Left lung (tissue), 10 donors: Measurements from ENCODE around the gene PRKCA. TPM values are rescaled to one million over a fixed set of nuclear protein-coding genes. Genes with fewer than 3 reads are reported as not detected.
A peak's percentile ranks its signal among the peaks of the same experiment; 100 is the strongest.

Experiments
- ATAC-seq: fragments of 200-7000 bp; cut with Tn5 transposase; one replicate; pipeline ENCODE4 v1.9.1; 2020; ENCODE audit warnings: moderate library complexity
- DNase-seq, 4 donors: peaks; one replicate each; pipeline ENCODE4 v3.0.0-alpha.2; 2013 to 2020
- H3K27ac ChIP-seq, 2 donors: fragments of 200-600 bp; sonication (generic) in 1 of 2; one replicate each; pipeline versions ENCODE4 v1.5.0 to v1.8.0; 2020 to 2021
- H3K27me3 ChIP-seq, 2 donors: fragments of 200-600 bp; sonication (generic) in 1 of 2; one replicate each; pipeline versions ENCODE4 v1.5.0 to v1.8.0; 2020 to 2021
- H3K36me3 ChIP-seq, 2 donors: fragments of 200-600 bp; sonication (generic) in 1 of 2; one replicate each; pipeline versions ENCODE4 v1.5.0 to v1.8.0; 2020 to 2021
- H3K4me1 ChIP-seq, 2 donors: fragments of 200-600 bp; one replicate each; pipeline ENCODE4 v1.8.0; 2021
- H3K4me3 ChIP-seq, 2 donors: fragments of 200-600 bp; sonication (generic) in 1 of 2; one replicate each; pipeline versions ENCODE4 v1.5.0 to v1.8.0; 2020 to 2021; ENCODE audit warnings: mild to moderate bottlenecking in 1 of 2
- H3K9me3 ChIP-seq, 2 donors: fragments of 200-600 bp; sonication (generic) in 1 of 2; one replicate each; pipeline versions ENCODE4 v1.5.0 to v1.8.0; 2020 to 2021
- CTCF ChIP-seq, 2 donors: fragments of 200-600 bp; sonication (generic) in 1 of 2; IDR thresholded peaks; one replicate each; pipeline versions ENCODE4 v1.5.0 to v1.8.0; 2021; ENCODE audit warnings: antibody characterized with exemption in 2 of 2
- intact Hi-C, 2 donors: fragments of 100-400 bp; cut with DNase I; formaldehyde crosslinking; loops; one replicate each; pipeline versions ENCODE4 v1.11.2 to v1.14.2; 2022
- polyA plus RNA-seq, 6 donors: library from polyadenylated mRNA; unstranded; fragments of 120-200 nt; gene quantifications; one replicate each; pipeline ENCODE4 v1.2.1, GENCODE V29; 2013; ENCODE audit not compliant: insufficient read length in 6 of 6
- total RNA-seq, 2 donors: library from RNA; stranded (reverse); fragmentation: NEBNext Ultra II Directional; extraction: Animal tissue kit (Norgen Biotek cat#: 25700); gene quantifications; one replicate each; pipeline ENCODE4 v1.2.1, GENCODE V29; 2021
- donor health status: DM: no; HTN: yes; CAD: no.
- donor health status: DM: no; HTN: no; CAD: no.

Gene PRKCA
- total and polyA plus RNA-seq, 8 donors = 16.4 to 30.4 (median 17.5) TPM

DNA sequence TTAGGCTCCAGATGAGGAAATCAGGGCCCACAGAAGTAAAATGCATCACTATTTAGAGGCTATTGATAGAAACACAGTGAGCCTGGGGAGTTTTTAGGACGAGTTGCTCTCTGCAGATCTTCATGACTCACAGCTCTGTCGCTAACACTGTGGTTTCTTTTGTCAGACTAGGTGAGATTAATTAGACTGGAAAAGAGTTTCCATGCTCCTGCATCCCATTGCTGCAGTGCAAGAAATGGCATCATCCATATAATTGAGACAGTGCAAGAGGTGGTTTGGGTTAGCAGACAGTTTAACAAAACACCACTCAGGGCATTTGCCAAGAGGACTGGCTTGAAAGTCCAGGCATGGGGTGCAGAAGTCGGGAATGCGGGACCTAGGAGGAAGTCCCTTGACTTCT is 333.7 kb downstream of the PRKCA start:
- Histone ChIP-seq H3K36me3 (no peaks in the 10 kb centered on the region), H3K4me1 (peaks cover 0 to 7% of the 10 kb centered on the region in 2 donors), H3K27ac (no peak overlapping the region), H3K9me3 (no peaks in the 10 kb centered on the region), H3K4me3 (no peak overlapping the region), H3K27me3 (no peaks in the 10 kb centered on the region)
- TF ChIP-seq CTCF (IDR thresholded peaks at IDR 0.05) = no peak
- intact Hi-C loops = no loop called here
- DNase-seq (no peak), ATAC-seq (peak; percentile 34)

DNA sequence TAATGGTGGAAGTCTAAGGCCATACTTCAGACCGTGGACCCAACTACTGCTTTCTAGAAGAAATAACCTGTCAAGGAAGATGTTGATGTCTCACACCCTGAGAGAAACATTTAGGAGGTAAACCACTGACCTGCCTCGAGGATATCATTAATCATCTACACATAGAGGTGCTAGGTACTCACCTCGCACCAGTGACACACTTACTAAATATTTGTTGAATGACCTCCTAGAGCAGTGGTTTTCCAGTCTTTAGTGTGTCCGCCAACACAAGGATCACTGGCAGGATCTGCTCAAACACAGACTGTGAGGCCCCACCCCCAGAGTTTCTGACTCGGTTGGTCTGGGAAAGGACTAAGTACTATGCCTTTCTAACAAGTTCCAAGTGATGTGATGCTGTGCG is 335.1 kb downstream of the PRKCA start:
- ATAC-seq = no peak
- Histone ChIP-seq H3K27ac (no peak overlapping the region), H3K4me3 (no peak overlapping the region), H3K9me3 (no peaks in the 10 kb centered on the region), H3K36me3 (no peaks in the 10 kb centered on the region), H3K27me3 (no peaks in the 10 kb centered on the region), H3K4me1 (peaks cover 0 to 7% of the 10 kb centered on the region in 2 donors)
- no peak for DNase-seq
- intact Hi-C loops = no loop called here
- no peak for TF ChIP-seq CTCF (IDR thresholded peaks at IDR 0.05)

DNA sequence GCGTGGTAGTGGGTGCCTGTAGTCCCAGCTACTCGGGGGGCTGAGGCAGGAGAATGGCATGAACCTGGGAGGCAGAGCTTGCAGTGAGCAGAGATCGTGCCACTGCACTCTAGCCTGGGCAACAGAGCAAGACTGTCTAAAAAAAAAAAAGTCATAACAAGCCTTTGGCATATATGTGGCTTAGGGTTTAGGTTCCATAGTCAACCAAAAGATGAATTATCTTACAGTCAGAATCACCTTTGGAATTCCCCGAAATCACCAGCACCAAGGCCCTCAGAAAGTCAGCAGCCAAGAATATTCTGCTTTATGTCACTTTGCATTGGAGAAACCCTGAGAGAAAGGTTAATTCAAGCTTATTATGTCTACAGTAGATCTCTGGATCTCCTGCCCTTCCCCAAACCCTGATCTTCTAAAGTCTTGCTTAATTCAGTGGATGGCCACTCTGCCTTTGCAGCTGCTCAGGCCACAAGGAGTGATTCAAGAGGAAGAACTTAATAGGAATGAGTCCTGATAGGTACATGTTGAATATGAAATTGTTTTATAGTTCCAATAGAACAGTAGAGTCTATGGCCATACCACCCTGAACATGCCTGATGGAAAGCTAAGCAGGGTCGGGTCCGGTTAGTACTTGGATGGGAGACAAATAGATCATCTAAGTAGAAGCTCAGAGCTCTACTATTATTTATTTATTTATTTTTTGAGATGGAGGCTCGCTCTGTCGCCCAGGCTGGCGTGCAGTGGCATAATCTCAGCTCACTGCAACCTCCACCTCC is 336.5 kb downstream of the PRKCA start:
- no peak for TF ChIP-seq CTCF (IDR thresholded peaks at IDR 0.05)
- intact Hi-C loops = no loop called here
- H3K9me3 ChIP-seq = no peaks in the 10 kb centered on the region
- no peaks in the 10 kb centered on the region for H3K27me3 ChIP-seq
- H3K4me1 ChIP-seq = no peaks in the 10 kb centered on the region
- no peak overlapping the region for H3K4me3 ChIP-seq
- H3K27ac ChIP-seq = no peak overlapping the region
- H3K36me3 ChIP-seq = no peaks in the 10 kb centered on the region
- ATAC-seq = no peak
- no peak for DNase-seq

DNA sequence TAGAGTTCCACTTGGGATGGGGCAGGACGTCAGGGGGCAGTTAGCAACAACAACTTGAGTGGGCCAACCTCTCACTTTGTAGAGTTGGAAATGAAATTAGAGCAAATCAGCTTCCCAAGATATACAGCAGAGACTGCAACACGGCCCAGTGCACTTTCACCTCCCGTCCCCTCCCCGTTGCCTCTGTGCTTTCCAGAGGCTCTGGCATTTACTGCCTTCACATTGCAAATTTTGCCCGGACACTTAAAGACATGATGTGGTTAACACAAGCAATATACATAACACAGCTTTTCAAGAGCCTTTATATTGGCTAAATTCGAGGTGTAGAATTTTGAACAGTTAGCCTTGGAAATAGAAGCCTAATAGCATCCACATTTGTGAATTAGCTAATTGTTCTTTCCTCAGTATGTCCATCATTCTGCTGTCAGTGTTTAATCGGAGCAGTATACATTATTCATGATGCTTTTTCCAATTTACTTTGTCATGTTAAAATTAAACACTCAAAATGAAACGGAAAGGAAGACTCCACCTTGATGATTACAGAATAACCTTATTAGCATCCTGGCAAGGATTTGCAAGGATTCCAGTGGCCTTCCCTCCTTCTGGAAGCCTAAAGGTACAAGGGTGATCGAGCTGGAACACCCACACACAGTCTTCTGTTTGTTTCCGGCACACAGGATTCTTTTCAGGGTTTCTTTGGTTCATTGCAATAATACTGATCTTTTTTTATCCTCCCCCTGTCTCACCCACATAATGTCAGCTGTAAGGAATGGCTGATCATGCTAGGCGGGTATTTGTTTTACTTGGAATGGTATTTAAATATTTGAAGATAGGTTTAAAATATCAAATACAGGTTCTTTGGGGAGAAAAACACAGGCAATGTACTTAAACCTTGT is 341.6 kb downstream of the PRKCA start:
- Histone ChIP-seq H3K27ac (no peak overlapping the region), H3K4me1 (no peaks in the 10 kb centered on the region), H3K9me3 (no peaks in the 10 kb centered on the region), H3K36me3 (peaks cover 0 to 4% of the 10 kb centered on the region in 2 donors), H3K4me3 (no peak overlapping the region), H3K27me3 (no peaks in the 10 kb centered on the region)
- ATAC-seq (no peak), DNase-seq (no peak)
- no peak for TF ChIP-seq CTCF (IDR thresholded peaks at IDR 0.05)
- intact Hi-C loops = no loop called here

DNA sequence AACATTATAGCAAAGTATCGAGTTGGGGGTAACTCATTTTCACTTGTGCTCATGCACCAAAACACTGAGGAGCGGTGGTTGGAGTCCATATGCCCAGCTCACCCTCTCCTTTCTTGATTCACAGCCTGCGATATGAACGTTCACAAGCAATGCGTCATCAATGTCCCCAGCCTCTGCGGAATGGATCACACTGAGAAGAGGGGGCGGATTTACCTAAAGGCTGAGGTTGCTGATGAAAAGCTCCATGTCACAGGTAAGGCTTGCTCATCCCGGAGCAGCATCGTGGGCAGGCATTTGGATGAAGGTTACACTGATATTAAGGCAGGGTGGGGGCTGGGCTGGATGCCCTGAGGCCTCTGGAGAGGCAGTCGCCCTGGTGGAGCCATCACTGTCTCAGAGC is 342.8 kb downstream of the PRKCA start:
- ATAC-seq (no peak), DNase-seq (no peak)
- Histone ChIP-seq H3K4me1 (no peaks in the 10 kb centered on the region), H3K9me3 (no peaks in the 10 kb centered on the region), H3K27me3 (no peaks in the 10 kb centered on the region), H3K4me3 (no peak overlapping the region), H3K36me3 (peaks cover 0 to 4% of the 10 kb centered on the region in 2 donors), H3K27ac (no peak overlapping the region)
- intact Hi-C loops = no loop called here
- TF ChIP-seq CTCF (IDR thresholded peaks at IDR 0.05) = no peak
